ENCODE results near the gene TMEM126B.
"Not testable (repeated sequence)": the region's sequence is repeated elsewhere in the genome, so short reads cannot be mapped to it uniquely, and the experiment has no call there.

The TMEM126B gene

DNA sequence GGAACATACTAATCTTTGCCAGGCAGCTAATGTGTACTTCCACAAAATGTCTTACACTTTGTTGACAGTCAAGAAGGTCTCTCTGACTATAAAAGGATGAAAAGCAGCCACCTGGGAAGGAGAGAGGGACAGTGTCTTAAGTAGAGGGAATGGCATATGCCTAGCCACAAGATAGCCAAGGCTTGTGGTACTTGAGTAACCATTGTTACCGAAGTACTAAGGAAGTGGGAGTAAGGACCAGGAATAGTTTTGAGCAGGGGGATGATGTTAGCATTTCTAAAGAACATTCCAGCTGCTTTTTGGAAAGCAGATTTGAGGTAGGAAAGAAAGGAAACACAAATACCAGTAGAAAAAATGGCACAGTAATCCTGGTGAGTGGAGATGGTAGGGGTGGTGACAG is 22.7 kb downstream of the TMEM126B start:
- DNase-seq, result no peak

DNA sequence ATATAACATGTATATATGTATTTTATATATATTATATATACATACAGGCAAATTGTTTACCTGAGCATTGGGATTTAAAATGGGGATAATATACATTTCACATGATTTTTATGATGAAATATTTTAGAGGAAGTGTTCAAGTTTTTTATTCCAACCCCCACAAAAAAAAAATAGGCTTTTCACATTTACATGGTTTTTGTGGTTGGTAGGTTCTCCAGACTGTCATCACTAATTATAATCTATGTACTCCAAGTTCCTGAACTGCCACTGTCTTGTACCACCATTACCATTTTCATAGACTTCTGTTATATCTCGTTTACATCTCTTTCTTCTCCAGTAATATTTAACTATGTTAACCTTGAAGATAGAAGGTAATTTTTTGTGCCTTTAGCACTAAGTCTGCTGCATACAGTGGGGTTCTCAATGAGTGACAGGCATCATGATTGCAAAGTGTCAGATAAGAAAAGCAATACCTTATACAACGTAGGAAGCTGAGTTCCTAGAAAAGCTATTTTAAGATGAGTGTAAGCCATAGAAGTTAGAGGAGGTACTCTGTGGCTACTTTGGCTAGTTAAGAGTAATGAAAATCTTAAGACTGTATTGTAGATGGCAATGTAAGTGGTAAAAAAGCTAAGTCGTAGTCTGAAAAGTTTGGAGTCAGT is 24.5 kb downstream of the TMEM126B start:
- DNase-seq, result no peak

DNA sequence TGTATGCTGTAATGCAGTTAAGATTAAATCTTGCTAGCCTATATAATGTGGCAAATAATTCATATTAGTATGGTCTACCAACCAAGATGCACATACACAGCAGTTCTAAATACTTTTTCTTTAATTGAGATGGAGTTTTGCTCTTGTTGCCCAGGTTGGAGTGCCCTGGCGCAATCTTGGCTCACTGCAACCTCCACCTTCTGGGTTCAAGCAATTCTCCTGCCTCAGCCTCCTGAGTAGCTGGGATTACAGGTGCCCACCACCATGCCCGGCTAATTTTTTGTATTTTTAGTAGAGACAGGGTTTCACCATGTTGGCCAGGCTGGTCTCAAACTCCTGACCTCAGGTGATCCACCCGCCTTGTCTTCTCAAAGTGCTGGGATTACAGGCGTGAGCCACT is 25.9 kb downstream of the TMEM126B start:
- not testable (repeated sequence) for DNase-seq

DNA sequence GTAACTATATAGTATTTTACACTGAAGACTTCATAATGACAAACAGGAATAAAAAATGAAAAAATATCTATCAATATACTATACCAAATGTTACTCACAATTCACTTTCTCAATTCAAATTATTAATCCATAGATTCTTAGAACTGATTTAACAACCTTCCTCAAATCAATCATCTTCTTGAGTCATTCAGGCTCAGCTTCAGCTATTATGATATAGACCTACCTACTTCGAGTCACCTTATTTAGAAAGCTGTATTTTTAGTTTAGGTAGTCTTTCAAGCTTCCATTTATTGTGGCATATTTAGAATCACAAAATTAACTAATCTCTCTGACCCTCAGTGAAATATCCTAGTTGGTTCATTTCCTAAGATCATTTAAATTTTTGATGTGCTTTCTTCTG is 28.4 kb downstream of the TMEM126B start:
- DNase-seq, result no peak

DNA sequence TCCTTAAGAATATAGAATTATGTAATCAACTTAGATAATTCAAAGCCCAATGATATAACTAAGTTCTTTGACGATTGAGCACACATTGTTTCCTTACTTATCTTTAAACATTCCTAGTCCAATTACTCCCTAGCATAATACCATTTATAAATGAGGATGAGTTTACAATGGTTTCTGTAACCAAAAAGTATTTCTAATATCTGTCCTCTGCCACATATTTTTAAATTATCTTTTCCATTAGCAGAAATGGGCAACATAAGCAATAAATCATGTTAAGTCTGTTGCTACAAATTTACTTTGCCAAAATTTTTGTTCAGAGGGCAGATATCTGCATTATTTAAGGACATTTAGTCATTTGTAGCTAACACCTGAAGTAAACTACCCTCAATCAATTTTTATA is 29.8 kb downstream of the TMEM126B start:
- DNase-seq, result no peak

DNA sequence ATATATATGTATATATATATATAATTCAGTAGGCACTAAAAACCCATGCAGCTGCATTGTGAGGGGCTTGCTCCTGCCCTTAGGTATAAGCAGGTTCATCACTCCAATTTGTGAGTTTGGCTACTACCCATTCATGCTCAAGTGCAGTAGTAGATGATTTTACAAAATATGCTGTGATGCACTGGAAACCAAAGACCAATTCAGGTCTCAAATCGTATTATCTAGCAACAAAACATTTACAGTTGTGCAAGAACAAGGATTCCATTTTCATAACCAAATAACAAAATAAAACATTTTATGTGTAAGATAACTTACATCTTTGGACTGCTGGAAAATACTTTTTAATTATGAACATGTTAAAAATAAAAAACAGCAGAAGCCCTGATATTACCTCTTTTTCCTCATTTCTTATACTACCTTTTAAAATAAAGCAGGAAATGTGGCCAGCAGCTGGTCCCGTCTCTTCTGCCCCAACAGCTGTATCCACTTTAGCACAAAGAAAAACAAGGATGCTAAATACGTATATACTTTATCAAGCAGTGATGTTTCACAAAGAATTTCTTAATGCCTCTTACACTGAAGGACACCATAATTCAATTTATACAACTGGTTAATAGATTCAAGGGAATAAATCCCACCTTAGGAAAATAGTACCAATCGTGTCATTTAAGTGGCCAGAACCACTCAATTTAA is 33.7 kb downstream of the TMEM126B start:
- DNase-seq, result no peak

DNA sequence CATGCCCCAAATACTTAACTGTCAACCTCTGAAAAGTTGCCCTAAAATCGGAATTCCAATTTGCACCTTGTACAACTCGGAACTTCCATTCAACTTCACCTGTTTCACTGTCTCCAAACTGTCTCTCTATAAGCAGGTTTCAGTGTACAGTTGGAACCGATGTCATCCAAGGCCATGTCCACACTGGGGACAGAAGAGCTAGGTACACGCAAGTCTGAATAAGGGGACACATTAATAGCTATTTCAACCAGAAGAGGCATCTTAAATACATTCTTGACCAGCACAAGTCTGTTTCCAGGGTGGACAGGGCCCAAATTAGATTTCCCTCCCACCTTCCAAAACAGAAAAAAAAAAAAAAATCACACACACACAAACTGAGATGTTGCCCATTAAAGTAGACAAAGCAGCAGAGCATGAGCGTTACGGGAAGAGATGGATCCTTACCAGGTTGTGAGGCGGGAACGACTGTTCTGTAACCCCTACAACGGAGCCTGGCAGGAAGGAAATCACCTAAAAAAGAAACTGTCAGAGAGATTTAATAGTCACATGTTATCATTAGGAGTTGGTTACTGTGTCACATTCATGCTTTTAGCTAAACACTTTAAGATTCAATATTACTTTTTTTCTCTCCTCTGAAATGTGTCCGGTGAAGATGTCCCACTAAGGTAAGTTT is 34.8 kb downstream of the TMEM126B start:
- no peak for DNase-seq

DNA sequence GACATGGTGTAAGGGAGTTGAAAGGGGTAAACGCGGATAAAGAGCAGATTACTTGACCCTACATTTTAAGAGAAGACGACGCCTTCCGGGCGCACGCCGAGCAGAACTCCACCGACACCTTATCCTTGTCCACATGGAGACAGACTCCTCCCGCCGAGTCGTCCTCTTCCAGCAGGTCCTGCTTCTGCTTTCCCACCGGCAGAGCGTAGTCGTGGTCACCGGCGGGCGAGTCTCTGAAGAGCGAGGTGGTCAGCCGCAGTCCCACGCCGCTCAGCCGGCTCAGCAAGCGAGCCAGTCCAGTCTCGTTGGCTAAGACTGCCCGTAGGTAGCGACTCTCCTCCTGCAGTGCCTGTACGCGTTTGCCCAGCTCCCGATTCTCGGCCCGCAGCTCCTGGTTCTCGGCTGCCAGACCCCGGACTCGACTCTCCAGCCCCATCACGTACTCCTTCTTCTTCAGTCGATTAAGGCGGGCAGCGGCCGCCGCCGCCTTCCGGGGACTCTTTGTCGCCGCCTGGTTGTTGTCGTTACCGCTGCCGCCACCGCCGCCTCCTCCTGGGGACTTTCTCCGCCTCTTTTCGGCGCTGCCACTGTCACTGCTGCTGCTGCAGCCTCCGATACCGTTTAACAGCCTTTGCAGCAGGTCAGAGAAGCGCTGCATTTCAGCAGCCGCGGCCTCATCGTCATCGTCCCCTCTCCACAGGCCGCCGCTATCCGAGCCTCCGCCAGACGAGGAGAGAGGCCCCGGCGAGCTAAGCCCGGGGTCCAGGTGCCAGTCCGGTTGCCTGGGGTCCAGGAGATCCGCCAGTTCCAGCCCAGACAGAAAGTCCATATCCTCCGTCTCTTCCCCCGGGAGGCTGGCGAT is 35.6 kb downstream of the TMEM126B start:
- DNase-seq, result peak; percentile 68

DNA sequence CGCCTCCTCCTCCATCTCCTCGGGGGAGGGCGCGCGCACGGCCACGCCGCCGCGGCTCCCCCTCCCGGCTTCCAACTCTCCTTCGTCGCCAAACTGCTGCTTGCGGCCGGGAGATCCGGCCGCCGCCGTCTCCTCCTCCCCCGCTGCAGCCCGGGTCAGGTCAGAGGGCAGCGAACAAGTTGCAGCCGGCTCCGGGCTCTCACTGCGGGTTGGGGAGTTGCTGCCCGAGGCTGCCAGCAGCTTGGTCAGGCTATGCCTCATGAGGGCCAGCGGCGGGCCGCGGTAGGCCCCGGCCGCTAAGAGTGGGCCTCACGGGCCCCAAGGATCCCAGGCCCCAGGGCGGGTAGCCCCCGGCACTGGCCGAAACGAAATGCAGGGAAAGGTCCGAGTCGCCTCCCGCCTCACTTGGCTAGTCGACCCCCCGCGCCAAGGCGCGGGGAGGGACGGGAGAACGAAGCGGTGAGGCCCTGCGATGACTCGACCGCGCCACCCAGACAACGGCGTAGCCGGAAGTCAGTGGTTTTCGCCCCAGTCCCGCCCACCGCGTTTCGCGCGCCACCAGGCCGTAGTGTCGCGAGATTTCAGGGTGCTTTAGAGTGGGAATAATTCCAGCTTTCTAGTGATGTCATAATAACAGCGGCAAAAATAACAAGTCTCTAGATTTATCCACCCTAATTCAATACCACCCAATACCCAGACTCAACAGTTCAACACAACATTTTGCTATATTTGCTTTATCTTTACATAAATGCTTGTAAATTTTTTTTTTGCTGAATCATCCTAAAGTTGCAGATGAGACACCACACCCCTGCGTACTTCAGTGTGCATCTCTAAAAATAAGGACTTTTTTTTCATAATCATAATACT is 36.5 kb downstream of the TMEM126B start, which contains the start of gene CREBZF:
CREBZF (minus strand) TSS at position 515 of the 867 bp plus-strand sequence; CDS start at position 261, 254 bp downstream.
- DNase-seq, result peak; percentile 95

DNA sequence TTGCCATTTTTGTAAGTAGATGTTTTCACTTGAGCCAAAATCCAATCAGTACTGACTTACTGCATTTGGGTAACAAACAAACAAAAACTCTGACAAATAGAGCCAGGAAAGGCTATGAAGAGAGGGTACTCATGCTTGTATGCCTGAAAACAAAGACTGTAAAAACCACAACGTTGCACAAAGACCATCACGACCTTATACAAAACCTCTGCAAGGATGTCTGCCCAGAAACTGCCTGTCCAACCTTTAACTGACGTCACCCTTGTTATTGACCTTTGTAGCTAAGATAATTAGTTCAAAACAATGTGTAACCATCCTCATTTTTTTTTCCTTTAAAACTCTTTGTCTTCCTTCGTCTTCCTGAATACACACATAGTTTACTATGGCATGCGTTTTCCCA is 37.3 kb downstream of the TMEM126B start:
- DNase-seq, result no peak

DNA sequence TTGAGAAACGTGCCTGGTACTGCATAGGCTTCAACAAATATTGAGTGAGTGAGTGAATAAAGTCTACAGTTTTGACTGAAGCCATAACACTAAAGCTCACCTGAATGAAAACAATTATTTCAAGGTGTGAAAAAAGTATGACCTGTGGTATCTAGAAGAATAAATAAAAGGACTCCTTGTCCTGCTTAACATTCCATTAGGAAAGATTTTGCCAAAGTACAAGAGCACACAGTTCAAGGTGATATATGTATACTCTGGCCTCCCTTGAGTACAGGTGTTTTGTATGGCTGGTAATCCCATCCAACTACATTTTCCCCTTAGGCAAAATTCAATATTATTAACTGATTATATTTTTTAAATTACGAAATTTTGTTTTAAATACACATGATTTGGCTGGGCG is 38.3 kb downstream of the TMEM126B start:
- no peak for DNase-seq

DNA sequence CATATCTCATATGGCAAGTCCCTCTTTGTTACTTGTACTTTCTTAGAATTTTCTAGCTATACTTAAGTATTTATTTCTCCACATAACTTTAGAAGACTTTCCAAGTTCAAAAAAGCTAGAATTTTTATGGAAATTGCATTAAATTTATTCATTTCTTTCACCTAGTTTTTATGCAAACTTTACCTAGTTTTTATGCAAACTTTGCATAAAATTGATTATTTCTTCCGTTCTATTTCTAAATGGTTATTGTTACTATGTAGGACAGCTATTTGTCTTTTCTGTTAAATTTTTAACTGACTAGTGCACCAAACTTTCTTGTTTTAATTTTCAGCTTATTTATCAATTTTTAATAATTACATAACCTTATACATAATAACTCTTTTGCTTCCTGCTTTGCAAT is 39.8 kb downstream of the TMEM126B start:
- no peak for DNase-seq

DNA sequence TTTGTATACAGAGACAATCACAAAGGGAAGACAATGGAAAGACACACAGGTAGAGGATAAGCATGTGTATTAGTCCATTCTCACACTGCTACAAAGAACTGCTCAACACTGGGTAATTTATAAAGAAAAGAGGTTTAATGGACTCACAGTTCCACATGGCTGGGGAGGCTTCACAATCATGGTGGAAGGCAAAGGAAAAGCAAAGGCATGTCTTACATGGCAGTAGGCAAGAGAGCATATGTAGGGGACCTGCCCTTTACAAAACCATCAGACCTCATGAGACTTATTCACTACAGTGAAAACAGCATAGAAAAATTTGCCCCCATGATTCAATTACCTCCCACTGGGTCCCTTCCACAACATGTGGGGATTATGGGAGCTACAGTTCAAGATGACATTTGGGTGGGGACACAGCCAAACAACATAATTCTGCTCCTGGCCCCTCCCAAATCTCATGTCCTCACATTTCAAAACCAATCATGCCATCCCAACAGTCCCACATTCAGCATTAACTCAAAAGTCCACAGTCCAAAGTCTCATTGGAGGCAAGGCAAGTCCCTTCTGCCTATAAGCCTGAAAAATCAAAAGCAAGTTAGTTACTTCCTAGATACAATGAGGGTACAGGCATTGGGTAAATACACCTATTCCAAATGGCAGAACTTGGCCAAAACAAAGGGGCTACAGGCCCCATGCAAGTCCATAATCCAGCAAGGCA is 42.7 kb downstream of the TMEM126B start:
- DNase-seq, result not testable (repeated sequence)

DNA sequence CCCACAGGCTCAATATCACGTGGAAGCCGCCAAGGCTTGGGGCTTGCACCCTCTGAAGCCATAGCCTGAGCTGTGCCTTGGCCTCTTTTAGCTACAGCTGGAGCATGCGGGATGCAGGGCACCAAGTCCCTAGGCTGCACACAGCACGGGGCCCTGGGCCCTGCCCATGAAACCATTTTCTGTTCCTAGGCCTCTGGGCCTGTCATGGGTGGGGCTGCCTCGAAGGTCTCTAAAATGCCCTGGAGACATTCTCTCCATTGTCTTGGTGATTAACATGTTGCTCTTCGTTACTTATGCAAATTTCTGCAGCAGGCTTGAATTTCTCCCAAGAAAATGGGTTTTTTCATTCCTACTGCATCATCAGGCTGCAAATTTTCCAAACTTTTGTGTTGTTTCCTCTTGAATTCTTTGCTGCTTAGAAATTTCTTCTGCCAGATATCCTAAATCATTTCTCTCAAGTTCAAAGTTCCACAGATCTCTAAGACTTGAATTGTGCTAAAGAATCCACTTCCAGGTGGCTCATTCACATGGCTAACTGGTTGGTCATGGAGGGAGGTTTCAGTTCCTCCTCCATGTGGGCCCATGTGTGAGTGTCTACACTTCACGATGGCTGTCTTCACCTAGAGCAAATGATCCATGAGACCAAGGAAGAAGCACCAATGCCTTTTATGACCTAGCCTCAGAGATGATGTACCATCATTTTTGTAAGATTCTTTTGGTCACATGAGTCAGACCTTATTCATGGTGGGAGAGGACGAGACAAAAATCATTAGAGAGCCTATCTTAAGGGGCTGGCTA is 43.9 kb downstream of the TMEM126B start:
- DNase-seq, result no peak

DNA sequence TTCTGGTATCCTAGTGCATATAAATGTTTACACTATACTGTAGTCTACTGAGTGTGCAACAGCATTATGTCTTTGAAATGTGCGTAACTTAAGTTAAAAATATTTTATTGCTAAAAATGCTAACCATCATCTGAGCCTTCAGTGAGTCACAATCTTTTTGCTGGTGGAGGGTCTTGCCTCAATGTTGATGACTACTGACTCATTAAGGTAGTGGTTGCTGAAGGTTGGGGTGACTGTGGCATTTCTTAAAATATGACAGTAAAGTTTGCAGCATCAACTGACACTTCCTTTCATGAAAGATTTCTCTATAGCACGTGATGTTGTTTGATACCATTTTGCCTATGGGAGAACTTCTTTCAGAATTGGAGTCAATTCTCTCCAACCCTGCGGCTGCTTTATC is 45.0 kb downstream of the TMEM126B start:
- no peak for DNase-seq

DNA sequence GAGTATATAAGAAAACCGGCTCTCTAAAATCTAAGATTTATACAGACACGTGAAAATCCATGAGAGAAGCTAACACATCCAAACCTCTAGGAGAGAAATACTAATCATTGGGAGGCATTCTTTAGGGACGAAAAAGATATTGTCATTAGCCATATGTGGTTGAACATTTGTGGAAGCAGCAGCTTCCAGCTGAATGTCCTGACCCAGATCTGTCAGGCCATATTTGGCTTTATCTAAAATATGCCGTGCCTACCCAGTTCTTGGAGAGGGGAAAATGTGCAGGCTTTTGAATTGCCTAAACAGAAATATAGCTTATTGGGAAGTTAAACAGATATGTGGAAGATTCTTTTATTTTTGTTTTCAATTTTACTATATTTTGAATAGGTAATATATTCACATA is 51.2 kb downstream of the TMEM126B start:
- DNase-seq, result no peak

DNA sequence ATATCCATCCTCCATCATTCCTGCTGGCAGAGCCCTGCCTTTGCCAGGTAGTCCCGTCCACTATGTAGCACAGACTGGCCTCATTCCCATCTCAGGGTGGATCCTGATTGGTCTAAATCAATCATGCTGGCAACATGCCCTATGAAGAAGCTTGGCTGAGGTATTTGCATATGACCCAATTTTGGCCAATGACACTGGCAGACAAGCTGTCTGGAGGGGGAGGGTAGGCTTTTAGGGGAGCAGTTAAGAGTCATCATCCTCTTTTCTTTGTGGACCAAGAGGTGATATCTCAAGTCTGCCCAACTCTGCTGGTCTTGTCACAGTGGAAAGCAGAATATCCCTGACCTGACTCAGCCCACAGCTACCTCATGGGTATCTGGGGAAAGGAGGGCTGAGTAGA is 52.5 kb downstream of the TMEM126B start:
- DNase-seq, result no peak

DNA sequence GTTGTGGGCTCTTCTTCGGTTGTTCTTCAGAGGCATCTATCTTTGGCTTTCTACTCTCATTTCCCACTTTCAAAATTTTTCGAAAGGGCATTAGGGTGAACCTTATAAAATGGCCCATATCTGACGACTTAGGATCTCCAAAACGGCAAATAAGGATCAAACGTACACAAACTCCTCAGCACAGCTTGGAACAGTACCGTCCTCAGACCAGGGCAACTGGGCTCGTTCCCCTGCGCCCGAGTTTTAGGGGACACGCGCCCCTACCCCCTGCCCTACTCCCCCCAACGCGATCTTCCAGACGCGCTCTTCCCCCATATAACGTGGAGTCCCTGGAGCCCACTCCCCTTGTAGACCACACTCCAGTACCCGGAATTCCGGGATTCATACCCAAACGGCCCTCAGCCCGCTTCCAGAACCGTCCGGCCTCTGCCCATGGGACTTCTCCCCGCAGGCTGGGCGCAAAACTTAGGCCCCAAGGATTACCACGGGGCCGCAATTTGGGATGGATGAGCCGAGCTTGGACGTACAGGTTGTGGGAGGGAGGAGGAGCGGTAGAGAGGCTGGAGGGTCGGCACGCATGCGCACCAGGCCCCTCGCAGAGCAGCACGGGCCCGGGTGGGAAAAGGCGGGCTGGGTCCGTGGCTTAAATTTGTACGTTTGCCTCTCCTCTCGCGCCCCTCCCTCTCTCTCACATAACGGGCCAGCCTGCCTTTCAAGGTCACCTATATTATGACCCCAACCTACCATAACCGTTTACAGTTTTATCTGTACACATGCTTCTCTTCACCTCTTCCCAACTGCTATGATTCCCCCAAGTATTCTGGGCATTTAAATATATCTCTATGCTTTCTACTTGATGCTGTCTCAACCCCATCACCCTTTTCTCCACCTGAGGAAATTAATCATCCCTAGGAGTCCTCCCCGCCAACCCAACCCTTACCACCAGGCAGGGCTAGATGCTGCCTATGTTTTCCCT is 54.2 kb downstream of the TMEM126B start:
- peak; percentile 79 for DNase-seq

DNA sequence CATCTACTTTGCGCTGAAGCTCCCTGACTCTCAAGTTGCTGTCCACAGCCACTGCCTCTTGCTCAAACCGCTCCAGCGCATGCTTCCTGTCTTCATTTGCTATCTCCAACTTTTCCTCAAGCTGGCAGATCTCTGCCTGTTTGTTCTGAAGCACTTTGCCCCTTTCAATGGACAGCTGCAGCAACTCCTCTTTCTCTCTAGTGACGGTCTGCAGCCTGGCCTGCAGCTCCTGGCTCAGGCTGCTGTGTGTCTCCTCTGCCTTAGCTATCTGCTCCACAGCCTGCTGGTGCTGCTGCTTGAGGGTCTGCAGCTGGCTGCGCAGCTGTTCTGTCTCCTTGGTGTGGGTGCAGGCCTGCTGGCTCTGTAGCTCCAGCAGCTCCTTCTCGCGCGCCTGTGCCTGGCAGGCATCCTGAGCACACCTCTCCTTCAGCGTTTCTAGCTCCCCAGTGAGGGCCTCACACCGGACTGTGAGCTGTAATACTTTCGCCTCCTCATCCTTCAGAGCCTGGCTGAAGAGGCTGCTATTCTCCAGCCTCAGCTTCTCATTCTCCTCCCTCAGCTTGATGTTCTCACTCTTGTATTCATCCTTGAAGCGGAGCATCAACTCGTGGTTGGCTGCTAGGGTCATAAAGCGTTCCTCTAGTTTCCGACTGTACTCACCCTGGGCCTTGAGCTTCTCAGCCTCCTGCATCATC is 56.9 kb downstream of the TMEM126B start:
- DNase-seq, result peak; percentile 18
